CD4-positive, alpha-beta T cell (primary cell): ENCODE measurements around the gene ACD. TPM values are rescaled to one million over a fixed set of nuclear protein-coding genes. Genes with fewer than 3 reads are reported as not detected.

Experiments used
- ATAC-seq: fragments of 200-7000 bp; cut with Tn5 transposase; one replicate; pipeline ENCODE4 v1.10.0; 2022; ENCODE audit warnings: mild to moderate bottlenecking; ENCODE audit not compliant: poor library complexity
- CTCF ChIA-PET: fragments of 350-600 bp; sonication (Branson Sonifier 250); formaldehyde crosslinking; loops from one replicate; lab custom pipeline; 2021; ENCODE audit warnings: antibody characterized with exemption, inconsistent platforms; lab: Charles Lee
- POLR2A ChIA-PET: fragments of 350-600 bp; sonication (Branson Sonifier 250); formaldehyde crosslinking; loops from one replicate; lab custom pipeline; 2021; ENCODE audit warnings: antibody characterized with exemption, inconsistent platforms; lab: Charles Lee
- DNase-seq, 14 experiments: peaks; one replicate each; pipeline ENCODE4 v3.0.0-alpha.2; 2013 to 2020; ENCODE audit warnings: mixed read lengths in 2 of 14
- H3K27ac ChIP-seq, 2 donors: one replicate each; pipeline versions ENCODE4 v1.5.1 to v1.7.0; 2013; ENCODE audit warnings: low read length in 2 of 2, low read depth in 1 of 2, mild to moderate bottlenecking in 1 of 2
- H3K27me3 ChIP-seq, 2 experiments: 1 replicate in 1 of 2; 2 replicates in 1 of 2; pipeline versions ENCODE4 v1.6.1 to v1.7.0; 2013; ENCODE audit warnings: low read length in 2 of 2, control low read depth in 1 of 2, mild to moderate bottlenecking in 1 of 2, moderate library complexity in 1 of 2; ENCODE audit not compliant: insufficient read depth in 2 of 2, control insufficient read depth in 1 of 2
- H3K36me3 ChIP-seq: one replicate; pipeline ENCODE4 v1.6.1; 2013; ENCODE audit warnings: low read length, control low read depth; ENCODE audit not compliant: insufficient read depth
- H3K4me1 ChIP-seq: one replicate; pipeline ENCODE4 v1.6.1; 2013; ENCODE audit warnings: low read length, control low read depth; ENCODE audit not compliant: insufficient read depth
- H3K4me3 ChIP-seq: one replicate; pipeline ENCODE4 v1.5.1; 2013; ENCODE audit warnings: mild to moderate bottlenecking, low read length, moderate library complexity
- H3K9me3 ChIP-seq, 2 experiments: 1 replicate in 1 of 2; 2 replicates in 1 of 2; pipeline versions ENCODE4 v1.6.1 to v1.7.0; 2013; ENCODE audit warnings: low read length in 2 of 2, mild to moderate bottlenecking in 2 of 2, control low read depth in 1 of 2, moderate library complexity in 1 of 2; ENCODE audit not compliant: control insufficient read depth in 1 of 2, insufficient read depth in 1 of 2
- H3K27ac Mint-ChIP-seq: one replicate; pipeline ENCODE4 v1.8.0; 2020; ENCODE audit warnings: mixed read lengths
- H3K27me3 Mint-ChIP-seq: one replicate; pipeline ENCODE4 v1.8.0; 2021; ENCODE audit warnings: mixed read lengths
- H3K36me3 Mint-ChIP-seq: one replicate; pipeline ENCODE4 v1.8.0; 2021; ENCODE audit warnings: low read depth, mixed read lengths
- H3K4me1 Mint-ChIP-seq: one replicate; pipeline ENCODE4 v1.8.0; 2021; ENCODE audit warnings: low read depth, mixed read lengths
- H3K4me3 Mint-ChIP-seq: one replicate; pipeline ENCODE4 v1.8.0; 2020; ENCODE audit warnings: mild to moderate bottlenecking, mixed read lengths
- H3K9me3 Mint-ChIP-seq: one replicate; pipeline ENCODE4 v1.8.0; 2020; ENCODE audit warnings: mixed read lengths
- intact Hi-C, 2 experiments: fragments of 100-400 bp; cut with DNase I in 1 of 2; cut with micrococcal nuclease in 1 of 2; formaldehyde crosslinking; loops; one replicate each; pipeline versions ENCODE4 v1.15.1 to v1.9.0; 2023 to 2025; cut with DNase I, micrococcal nuclease
- total RNA-seq, 174 experiments: library from RNA in 2 of 174; stranded (reverse) in 2 of 174; gene quantifications; one replicate each; pipeline ENCODE4 v1.2.3 and lab custom pipeline; 2021 to 2026
- TF ChIP-seq, protein P1 (sequence below): fragments of 200-600 bp; IDR thresholded peaks from one replicate; pipeline ENCODE4 v1.8.0; 2022; ENCODE audit warnings: antibody characterized with exemption, mild to moderate bottlenecking

The ACD gene
- total RNA-seq, 2 experiments from 2014 or later = 21.6 to 26.0 TPM

DNA sequence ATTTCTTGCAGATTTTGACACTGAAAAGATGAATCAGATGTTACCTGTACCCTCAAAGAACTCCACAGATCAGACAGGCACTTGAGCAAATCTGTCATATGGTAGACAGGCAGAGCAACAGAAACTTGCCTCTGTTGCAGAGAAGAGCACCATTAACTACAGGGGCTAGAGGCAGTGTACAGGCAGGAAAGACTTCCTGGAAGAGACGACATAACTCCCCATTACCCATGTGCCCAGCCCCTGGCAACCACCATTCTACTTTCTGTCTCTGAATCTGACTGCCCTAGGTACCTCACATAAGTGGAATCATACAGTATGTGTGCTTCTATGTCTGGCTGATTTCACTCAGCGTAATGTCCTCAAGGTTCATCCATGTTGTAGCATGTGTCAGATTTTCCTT is 43.6 kb upstream of the ACD start:
- Histone ChIP-seq H3K36me3 (no peaks in the 10 kb centered on the region), H3K9me3 (peaks cover 0 to 13% of the 10 kb centered on the region in 2 experiments), H3K4me1 (peaks cover 12% of the 10 kb centered on the region), H3K27ac (peak overlapping the region in 1 of 2 donors; percentile 40), H3K27me3 (no peaks in the 10 kb centered on the region), H3K4me3 (no peak overlapping the region)
- ChIA-PET POLR2A (no interaction called here), CTCF (no interaction called here)
- Mint-ChIP-seq H3K27ac (peak overlapping the region; percentile 80), H3K4me3 (no peak overlapping the region), H3K27me3 (no peaks in the 10 kb centered on the region), H3K9me3 (no peaks in the 10 kb centered on the region), H3K36me3 (no peaks in the 10 kb centered on the region), H3K4me1 (peaks cover 32% of the 10 kb centered on the region)
- DNase-seq (peak in 5 of 14 experiments; percentile 14 to 31 (median 17)), ATAC-seq (peak; percentile 54)
- TF ChIP-seq, protein P1, sequence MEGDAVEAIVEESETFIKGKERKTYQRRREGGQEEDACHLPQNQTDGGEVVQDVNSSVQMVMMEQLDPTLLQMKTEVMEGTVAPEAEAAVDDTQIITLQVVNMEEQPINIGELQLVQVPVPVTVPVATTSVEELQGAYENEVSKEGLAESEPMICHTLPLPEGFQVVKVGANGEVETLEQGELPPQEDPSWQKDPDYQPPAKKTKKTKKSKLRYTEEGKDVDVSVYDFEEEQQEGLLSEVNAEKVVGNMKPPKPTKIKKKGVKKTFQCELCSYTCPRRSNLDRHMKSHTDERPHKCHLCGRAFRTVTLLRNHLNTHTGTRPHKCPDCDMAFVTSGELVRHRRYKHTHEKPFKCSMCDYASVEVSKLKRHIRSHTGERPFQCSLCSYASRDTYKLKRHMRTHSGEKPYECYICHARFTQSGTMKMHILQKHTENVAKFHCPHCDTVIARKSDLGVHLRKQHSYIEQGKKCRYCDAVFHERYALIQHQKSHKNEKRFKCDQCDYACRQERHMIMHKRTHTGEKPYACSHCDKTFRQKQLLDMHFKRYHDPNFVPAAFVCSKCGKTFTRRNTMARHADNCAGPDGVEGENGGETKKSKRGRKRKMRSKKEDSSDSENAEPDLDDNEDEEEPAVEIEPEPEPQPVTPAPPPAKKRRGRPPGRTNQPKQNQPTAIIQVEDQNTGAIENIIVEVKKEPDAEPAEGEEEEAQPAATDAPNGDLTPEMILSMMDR = no peak
- intact Hi-C loops = no loop called here

DNA sequence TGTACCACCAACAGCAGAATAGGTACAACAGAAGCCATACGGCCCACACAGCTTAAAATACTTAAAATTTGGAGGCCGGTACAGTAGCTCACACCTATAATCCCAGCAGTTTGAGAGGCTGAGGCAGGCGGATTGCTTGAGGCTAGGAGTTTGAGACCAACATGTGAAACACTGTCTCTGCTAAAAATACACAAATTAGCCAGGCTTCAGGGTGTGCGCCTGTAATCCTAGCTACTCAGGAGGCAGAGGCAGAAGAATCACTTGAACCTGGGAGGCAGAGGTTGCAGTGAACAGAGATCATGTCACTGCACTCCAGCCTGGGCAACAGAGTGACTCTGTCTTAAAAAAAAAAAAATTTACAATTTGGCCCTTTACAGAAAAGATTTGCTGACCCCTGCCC is 42.1 kb upstream of the ACD start:
- CTCF ChIA-PET = no interaction called here
- no peak overlapping the region for H3K4me3 ChIP-seq
- ATAC-seq (no peak), DNase-seq (no peak)
- Mint-ChIP-seq H3K27me3 (no peaks in the 10 kb centered on the region), H3K36me3 (peaks cover 5% of the 10 kb centered on the region), H3K4me3 (no peak overlapping the region), H3K27ac (no peak overlapping the region), H3K4me1 (peaks cover 31% of the 10 kb centered on the region), H3K9me3 (no peaks in the 10 kb centered on the region)
- H3K9me3 ChIP-seq = peaks cover 0 to 13% of the 10 kb centered on the region in 2 experiments
- intact Hi-C loops = no loop called here
- H3K27me3 ChIP-seq = no peaks in the 10 kb centered on the region
- POLR2A ChIA-PET = no interaction called here
- TF ChIP-seq, protein P1 = no peak
- peaks cover 6% of the 10 kb centered on the region for H3K36me3 ChIP-seq
- H3K4me1 ChIP-seq = peaks cover 12% of the 10 kb centered on the region
- H3K27ac ChIP-seq = no peak overlapping the region

GRCh38 chr16:67701420-67701819 is 41.4 kb upstream of the ACD start:
- Mint-ChIP-seq H3K36me3 (peaks cover 5% of the 10 kb centered on the region), H3K4me1 (peaks cover 35% of the 10 kb centered on the region), H3K27ac (no peak overlapping the region), H3K9me3 (no peaks in the 10 kb centered on the region), H3K4me3 (no peak overlapping the region), H3K27me3 (no peaks in the 10 kb centered on the region)
- ChIA-PET CTCF (no interaction called here), POLR2A (no interaction called here)
- H3K4me3 ChIP-seq = no peak overlapping the region
- TF ChIP-seq, protein P1 = no peak
- ATAC-seq (no peak), DNase-seq (no peak)
- intact Hi-C loops = no loop called here
- H3K27me3 ChIP-seq = no peaks in the 10 kb centered on the region
- H3K9me3 ChIP-seq = peaks cover 0 to 13% of the 10 kb centered on the region in 2 experiments
- H3K4me1 ChIP-seq = peaks cover 12% of the 10 kb centered on the region
- H3K27ac ChIP-seq = no peak overlapping the region
- H3K36me3 ChIP-seq = peaks cover 6% of the 10 kb centered on the region
